SK-N-SH (cell line): Measurements from ENCODE around the gene SFSWAP.

Source experiments
- FOSL2 ChIP-seq: IDR thresholded peaks from 2 replicates; pipeline ENCODE4 v1.4.0; 2012; ENCODE audit warnings: low read depth, mild to moderate bottlenecking, moderate library complexity, borderline replicate concordance
- GABPA ChIP-seq: IDR thresholded peaks from 2 replicates; pipeline ENCODE4 v1.4.0; 2012; ENCODE audit warnings: low read depth, mild to moderate bottlenecking
- POLR2AphosphoS5 ChIP-seq: IDR thresholded peaks from 2 replicates; pipeline ENCODE4 v1.6.1; 2012; ENCODE audit warnings: low read depth, low read length
- RCOR1 ChIP-seq: fragments of 150-350 bp; IDR thresholded peaks from 2 replicates; pipeline ENCODE4 v1.6.1; 2017; ENCODE audit warnings: antibody characterized with exemption, low read length
- RFX5 ChIP-seq: IDR thresholded peaks from 2 replicates; pipeline ENCODE4 v1.6.1; 2012; ENCODE audit warnings: mild to moderate bottlenecking, improper control_type of control experiment, low read length
- TF ChIP-seq, protein P1 (sequence below): fragments of 150-350 bp; IDR thresholded peaks from 2 replicates; pipeline ENCODE4 v1.6.1; 2016; ENCODE audit warnings: mild to moderate bottlenecking, low read depth, low read length
- TF ChIP-seq, protein P2 (sequence below): fragments of 150-350 bp; IDR thresholded peaks from 2 replicates; pipeline ENCODE4 v1.6.1; 2017; ENCODE audit warnings: antibody characterized with exemption, low read length, low read depth, borderline replicate concordance

DNA sequence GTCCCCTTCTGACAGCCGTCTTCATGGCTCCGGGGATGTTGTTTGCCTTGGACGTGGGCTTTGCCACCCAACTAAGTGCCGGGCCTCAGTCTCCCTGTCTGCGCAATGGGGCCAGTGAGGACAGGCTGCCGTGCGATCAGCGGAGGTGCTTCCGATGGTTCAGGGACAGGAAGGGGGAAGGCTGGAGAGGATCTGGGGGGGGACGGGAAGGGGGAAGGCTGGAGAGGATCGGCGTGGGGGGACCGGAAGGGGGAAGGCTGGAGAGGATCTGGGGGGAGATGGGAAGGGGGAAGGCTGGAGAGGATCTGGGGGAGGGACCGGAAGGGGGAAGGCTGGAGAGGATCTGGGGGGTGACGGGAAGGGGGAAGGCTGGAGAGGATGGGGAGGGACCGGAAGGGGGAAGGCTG is 120.7 kb downstream of the SFSWAP start:
- TF ChIP-seq RFX5 (no peak), RCOR1 (no peak), FOSL2 (no peak), GABPA (peak; percentile 61; the same call in 1 of the 2 replicates), POLR2AphosphoS5 (no peak)
- TF ChIP-seq, protein P1, sequence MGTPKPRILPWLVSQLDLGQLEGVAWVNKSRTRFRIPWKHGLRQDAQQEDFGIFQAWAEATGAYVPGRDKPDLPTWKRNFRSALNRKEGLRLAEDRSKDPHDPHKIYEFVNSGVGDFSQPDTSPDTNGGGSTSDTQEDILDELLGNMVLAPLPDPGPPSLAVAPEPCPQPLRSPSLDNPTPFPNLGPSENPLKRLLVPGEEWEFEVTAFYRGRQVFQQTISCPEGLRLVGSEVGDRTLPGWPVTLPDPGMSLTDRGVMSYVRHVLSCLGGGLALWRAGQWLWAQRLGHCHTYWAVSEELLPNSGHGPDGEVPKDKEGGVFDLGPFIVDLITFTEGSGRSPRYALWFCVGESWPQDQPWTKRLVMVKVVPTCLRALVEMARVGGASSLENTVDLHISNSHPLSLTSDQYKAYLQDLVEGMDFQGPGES = no peak
- TF ChIP-seq, protein P2, sequence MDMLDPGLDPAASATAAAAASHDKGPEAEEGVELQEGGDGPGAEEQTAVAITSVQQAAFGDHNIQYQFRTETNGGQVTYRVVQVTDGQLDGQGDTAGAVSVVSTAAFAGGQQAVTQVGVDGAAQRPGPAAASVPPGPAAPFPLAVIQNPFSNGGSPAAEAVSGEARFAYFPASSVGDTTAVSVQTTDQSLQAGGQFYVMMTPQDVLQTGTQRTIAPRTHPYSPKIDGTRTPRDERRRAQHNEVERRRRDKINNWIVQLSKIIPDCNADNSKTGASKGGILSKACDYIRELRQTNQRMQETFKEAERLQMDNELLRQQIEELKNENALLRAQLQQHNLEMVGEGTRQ = no peak
